ENCODE data around the gene GRID2IP. TPM values are rescaled to one million over a fixed set of nuclear protein-coding genes. Genes with fewer than 3 reads are reported as not detected.

Gene GRID2IP
- total RNA-seq, 2 donors from 2014 or later: 0.37 to 0.45 TPM

GRCh38 chr7:6516387-6516983, 34.8 kb downstream of the GRID2IP start:
- intact Hi-C loops (cut with DNase I): no loop called here
- peak; percentile 89 for TF ChIP-seq CTCF (IDR thresholded peaks at IDR 0.05)
- no peak overlapping the region for H3K9ac ChIP-seq (ENCODE audit: low read depth in 2 of 2, low read length in 2 of 2)
- no peaks in the 10 kb centered on the region for H3K4me1 ChIP-seq
- H3K36me3 ChIP-seq: no peaks in the 10 kb centered on the region
- H3K27ac ChIP-seq: no peak overlapping the region
- H3K4me3 ChIP-seq: no peak overlapping the region
- DNase-seq: peak; percentile 86
- no peaks in the 10 kb centered on the region for H3K27me3 ChIP-seq
- H3K9me3 ChIP-seq: no peaks in the 10 kb centered on the region

- Histone ChIP-seq H3K4me3 (no peak overlapping the region), H3K9ac (ENCODE audit: low read depth in 2 of 2, low read length in 2 of 2) (no peak overlapping the region), H3K9me3 (no peaks in the 10 kb centered on the region), H3K4me1 (no peaks in the 10 kb centered on the region), H3K36me3 (no peaks in the 10 kb centered on the region), H3K27ac (no peak overlapping the region), H3K27me3 (no peaks in the 10 kb centered on the region)
- intact Hi-C loops (cut with DNase I): no loop called here
- no peak for DNase-seq
- no peak for TF ChIP-seq CTCF (IDR thresholded peaks at IDR 0.05)
These were observed 37.7 kb downstream of the GRID2IP start for GRCh38 chr7:6513541-6513940.

GRCh38 chr7:6512892-6513291, 38.4 kb downstream of the GRID2IP start:
- Histone ChIP-seq H3K4me1 (no peaks in the 10 kb centered on the region), H3K9me3 (no peaks in the 10 kb centered on the region), H3K36me3 (no peaks in the 10 kb centered on the region), H3K9ac (ENCODE audit: low read depth in 2 of 2, low read length in 2 of 2) (no peak overlapping the region), H3K27me3 (no peaks in the 10 kb centered on the region), H3K4me3 (no peak overlapping the region), H3K27ac (no peak overlapping the region)
- intact Hi-C loops (cut with DNase I): no loop called here
- DNase-seq: no peak
- no peak for TF ChIP-seq CTCF (IDR thresholded peaks at IDR 0.05)

- no peak for TF ChIP-seq CTCF (IDR thresholded peaks at IDR 0.05)
- no peak for DNase-seq
- H3K4me1 ChIP-seq: no peaks in the 10 kb centered on the region
- H3K27me3 ChIP-seq: no peaks in the 10 kb centered on the region
- no peak overlapping the region for H3K27ac ChIP-seq
- no peaks in the 10 kb centered on the region for H3K9me3 ChIP-seq
- no peak overlapping the region for H3K9ac ChIP-seq (ENCODE audit: low read depth in 2 of 2, low read length in 2 of 2)
- intact Hi-C loops (cut with DNase I): no loop called here
- no peak overlapping the region for H3K4me3 ChIP-seq
- H3K36me3 ChIP-seq: no peaks in the 10 kb centered on the region
These were observed 40.7 kb downstream of the GRID2IP start for GRCh38 chr7:6510476-6511133.

GRCh38 chr7:6508950-6509349, 42.3 kb downstream of the GRID2IP start:
- no peak overlapping the region for H3K4me3 ChIP-seq
- no peaks in the 10 kb centered on the region for H3K27me3 ChIP-seq
- no peaks in the 10 kb centered on the region for H3K36me3 ChIP-seq
- no peak for TF ChIP-seq CTCF (IDR thresholded peaks at IDR 0.05)
- H3K27ac ChIP-seq: no peak overlapping the region
- H3K4me1 ChIP-seq: no peaks in the 10 kb centered on the region
- intact Hi-C loops (cut with DNase I): no loop called here
- no peak for DNase-seq
- H3K9me3 ChIP-seq: no peaks in the 10 kb centered on the region
- H3K9ac ChIP-seq (ENCODE audit: low read depth in 2 of 2, low read length in 2 of 2): no peak overlapping the region
